SK-N-SH (cell line): ENCODE results near the gene CLCN3. TPM values are rescaled to one million over a fixed set of nuclear protein-coding genes. Genes with fewer than 3 reads are reported as not detected.

ENCODE experiments used
- CTCF ChIA-PET: fragments of 300-600, 350-600 bp; formaldehyde crosslinking; extraction: SDS; loops from one replicate; lab custom pipeline; 2021; lab: Yijun Ruan, JAX
- POLR2A ChIA-PET: fragments of 350-600 bp; sonication (Branson Sonifier 250); formaldehyde crosslinking; extraction: SDS; loops from one replicate; lab custom pipeline; 2020; ENCODE audit warnings: antibody characterized with exemption, inconsistent platforms; lab: Yijun Ruan, JAX
- DNase-seq: peaks from one replicate; pipeline ENCODE4 v3.0.0; 2012
- H2AFZ ChIP-seq: fragments of 200-600 bp; sonication (generic); 2 replicates; pipeline ENCODE4 v1.8.1; 2016; ENCODE audit warnings: antibody characterized with exemption, mild to moderate bottlenecking, low read depth
- H3F3A ChIP-seq: fragments of 200-600 bp; sonication (generic); replicated peaks from 2 replicates; pipeline ENCODE3; 2016; ENCODE audit warnings: antibody characterized with exemption, mild to moderate bottlenecking; ENCODE audit not compliant: insufficient read depth
- H3K27ac ChIP-seq, 2 experiments: fragments of 200-500 bp in 1 of 2; fragments of 200-600 bp in 1 of 2; sonication (Bioruptor generic) in 1 of 2; sonication (generic), shearing (Covaris generic) in 1 of 2; 2 replicates each; pipeline versions ENCODE4 v1.5.1 to v1.6.1; 2014 to 2016; ENCODE audit warnings: low read depth in 2 of 2, inconsistent platforms in 1 of 2, low read length in 1 of 2, mild to moderate bottlenecking in 1 of 2, mixed read lengths in 1 of 2
- H3K27me3 ChIP-seq: fragments of 200-600 bp; sonication (generic), shearing (Covaris generic); 2 replicates; pipeline ENCODE4 v1.6.1; 2016; ENCODE audit warnings: mixed run types; ENCODE audit not compliant: insufficient read depth
- H3K36me3 ChIP-seq, 2 experiments: fragments of 200-500 bp in 1 of 2; fragments of 200-600 bp in 1 of 2; sonication (Bioruptor generic) in 1 of 2; sonication (generic) in 1 of 2; replicated peaks in 1 of 2; 2 replicates each; pipeline versions ENCODE3 to v1.5.1; 2014 to 2016; ENCODE audit warnings: low read length in 1 of 2, mild to moderate bottlenecking in 1 of 2; ENCODE audit not compliant: insufficient read depth in 2 of 2, control insufficient read depth in 1 of 2
- H3K4me1 ChIP-seq, 2 experiments: fragments of 200-500 bp in 1 of 2; fragments of 200-600 bp in 1 of 2; sonication (Bioruptor generic) in 1 of 2; sonication (generic), shearing (Covaris generic) in 1 of 2; 2 replicates each; pipeline versions ENCODE4 v1.5.1 to v1.6.1; 2014 to 2016; ENCODE audit warnings: low read depth in 1 of 2, low read length in 1 of 2, mixed run types in 1 of 2; ENCODE audit not compliant: insufficient read depth in 2 of 2, control insufficient read depth in 1 of 2
- H3K4me2 ChIP-seq: fragments of 200-600 bp; sonication (generic), shearing (Covaris generic); 2 replicates; pipeline ENCODE4 v1.6.1; 2017; ENCODE audit warnings: mixed run types
- H3K4me3 ChIP-seq, 2 experiments: fragments of 200-500 bp in 1 of 2; fragments of 200-600 bp in 1 of 2; sonication (Bioruptor generic) in 1 of 2; sonication (generic), shearing (Covaris generic) in 1 of 2; 2 replicates each; pipeline versions ENCODE4 v1.5.1 to v1.8.1; 2014 to 2016; ENCODE audit warnings: low read depth in 2 of 2, inconsistent platforms in 1 of 2, low read length in 1 of 2, mild to moderate bottlenecking in 1 of 2, mixed read lengths in 1 of 2, moderate library complexity in 1 of 2
- H3K79me2 ChIP-seq: fragments of 200-600 bp; sonication (generic); 2 replicates; pipeline ENCODE4 v1.8.1; 2017; ENCODE audit warnings: mild to moderate bottlenecking; ENCODE audit not compliant: insufficient read depth
- H3K9ac ChIP-seq: fragments of 200-600 bp; sonication (generic); 2 replicates; pipeline ENCODE4 v1.6.1; 2017; ENCODE audit warnings: mixed run types
- H3K9me2 ChIP-seq: fragments of 200-600 bp; sonication (generic); 2 replicates; pipeline ENCODE4 v1.6.1; 2017; ENCODE audit warnings: mixed run types
- H3K9me3 ChIP-seq: fragments of 200-600 bp; sonication (generic); 2 replicates; pipeline ENCODE4 v1.6.1; 2017; ENCODE audit warnings: mixed run types, mild to moderate bottlenecking, moderate library complexity
- H4K20me1 ChIP-seq: fragments of 200-600 bp; sonication (generic); 2 replicates; pipeline ENCODE4 v1.6.1; 2017; ENCODE audit warnings: mild to moderate bottlenecking, mixed run types; ENCODE audit not compliant: insufficient read depth
- CTCF ChIP-seq: fragments of 200-600 bp; sonication (generic); IDR thresholded peaks from 2 replicates; pipeline ENCODE4 v1.6.1; 2017; ENCODE audit warnings: antibody characterized with exemption, mild to moderate bottlenecking, moderate library complexity
- EZH2phosphoT487 ChIP-seq: fragments of 200-600 bp; sonication (generic); IDR thresholded peaks from 2 replicates; pipeline ENCODE4 v1.6.1; 2017; ENCODE audit warnings: low read depth, mixed run types, mild to moderate bottlenecking, antibody characterized with exemption, moderate library complexity, borderline replicate concordance
- JUND ChIP-seq: IDR thresholded peaks from 2 replicates; pipeline ENCODE4 v1.4.0; 2012
- POLR2AphosphoS5 ChIP-seq: IDR thresholded peaks from 2 replicates; pipeline ENCODE4 v1.6.1; 2012; ENCODE audit warnings: low read depth, low read length
- RAD21 ChIP-seq: IDR thresholded peaks from 2 replicates; pipeline ENCODE4 v1.6.1; 2012; ENCODE audit warnings: mild to moderate bottlenecking, low read length
- REST ChIP-seq: IDR thresholded peaks from 2 replicates; pipeline ENCODE4 v1.6.1; 2012; ENCODE audit warnings: mild to moderate bottlenecking, low read depth, low read length, moderate library complexity
- TAF1 ChIP-seq: IDR thresholded peaks from 2 replicates; pipeline ENCODE4 v1.6.1; 2012; ENCODE audit warnings: low read depth, mild to moderate bottlenecking, low read length, moderate library complexity, borderline replicate concordance
- YY1 ChIP-seq: IDR thresholded peaks from 2 replicates; pipeline ENCODE4 v1.4.0; 2012; ENCODE audit warnings: low read depth, mild to moderate bottlenecking
- WGBS: methylation state at CpG from one replicate; pipeline ENCODE4 v1.1.6; 2017; ENCODE audit warnings: low lambda C conversion rate; 5-methylcytosine and 5-hydroxymethylcytosine counted together
- polyA plus RNA-seq, 3 experiments: library from polyadenylated mRNA; depleted of rRNA; stranded (reverse); fragments of >200 nt; gene quantifications; 2 replicates each; pipeline ENCODE4 v1.2.3, GENCODE V29; 2012
- TF ChIP-seq, protein P1 (sequence below): IDR thresholded peaks from 2 replicates; pipeline ENCODE4 v1.4.0; 2012; ENCODE audit warnings: low read depth
- TF ChIP-seq, protein P2 (sequence below): fragments of 150-350 bp; IDR thresholded peaks from 2 replicates; pipeline ENCODE4 v1.6.1; 2017; ENCODE audit warnings: antibody characterized with exemption, low read length, low read depth, borderline replicate concordance

The CLCN3 gene
- polyA plus RNA-seq, 1 of the 3 experiments (the other 2 are of a cell fraction), result 11.8 TPM

- peaks cover 0 to 5% of the 10 kb centered on the region in 2 experiments; a peak in 1 of 4 replicates for H3K4me1 ChIP-seq
- CTCF ChIA-PET, result interaction anchor here (1.0 kb wide), 1 partner anchor 306 kb away, joined by 3 read pairs; no protein-coding TSS in a partner anchor
- no peak for TF ChIP-seq REST
These were observed 121.2 kb downstream of the CLCN3 start for GRCh38 chr4:169741569-169741968.

DNA sequence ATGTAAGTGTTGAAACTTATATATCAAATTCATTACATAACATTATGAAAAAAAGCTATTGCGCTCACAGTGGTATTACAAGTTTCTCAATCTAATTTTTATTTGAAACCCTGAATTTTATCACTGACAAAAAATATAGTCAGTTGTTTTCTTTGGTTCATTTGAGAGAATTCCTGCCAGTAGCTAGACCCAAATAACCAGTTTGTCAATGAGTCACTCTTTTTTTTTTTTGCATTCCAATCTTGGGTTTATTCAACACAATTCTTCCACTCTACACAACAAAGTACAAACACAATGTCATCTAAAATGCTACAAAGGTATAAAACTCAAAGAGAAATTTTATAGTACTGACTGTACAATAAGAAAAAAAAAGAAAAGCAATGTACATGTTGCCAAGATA lies 124.2 kb downstream of the CLCN3 start:
- peaks cover 39 to 63% of the 10 kb centered on the region in 2 experiments for H3K36me3 ChIP-seq
- H3K27me3 ChIP-seq, result no peaks in the 10 kb centered on the region
- ChIA-PET CTCF (interaction anchor here (0.6 to 1.4 kb wide), 4 partner anchors 11 to 110 kb away, joined by 3 to 4 read pairs (median 4); no protein-coding TSS in a partner anchor), POLR2A (no interaction called here)
- no peaks in the 10 kb centered on the region for H3K79me2 ChIP-seq
- WGBS, result 97% methylated on average over 1 of the region's 1 CpG
- no peak for DNase-seq
- no peaks in the 10 kb centered on the region for H3K9me2 ChIP-seq
- no peaks in the 10 kb centered on the region for H4K20me1 ChIP-seq
- H3K9me3 ChIP-seq, result no peaks in the 10 kb centered on the region
- peaks cover 0 to 5% of the 10 kb centered on the region in 2 experiments; a peak in 1 of 4 replicates for H3K4me1 ChIP-seq
- H3F3A ChIP-seq, result no peaks in the 10 kb centered on the region
- H3K27ac ChIP-seq, result no peak overlapping the region
- no peak overlapping the region for H3K4me2 ChIP-seq
- no peak for TF ChIP-seq EZH2phosphoT487
- TF ChIP-seq, protein P1, sequence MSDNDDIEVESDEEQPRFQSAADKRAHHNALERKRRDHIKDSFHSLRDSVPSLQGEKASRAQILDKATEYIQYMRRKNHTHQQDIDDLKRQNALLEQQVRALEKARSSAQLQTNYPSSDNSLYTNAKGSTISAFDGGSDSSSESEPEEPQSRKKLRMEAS, result no peak
- TF ChIP-seq RAD21, result no peak
- no peak overlapping the region for H3K9ac ChIP-seq
- H3K4me3 ChIP-seq, result no peak overlapping the region
- H2AFZ ChIP-seq, result no peak overlapping the region

More at GRCh38 chr4:169741569-169741968, 121.2 kb downstream of the CLCN3 start:
- H3K27me3 ChIP-seq, result no peaks in the 10 kb centered on the region
- DNase-seq, result no peak
- no peak overlapping the region for H3K4me2 ChIP-seq
- POLR2A ChIA-PET, result no interaction called here
- H3K9me2 ChIP-seq, result no peaks in the 10 kb centered on the region
- H3K9ac ChIP-seq, result no peak overlapping the region
- no peak overlapping the region for H3K27ac ChIP-seq
- H3F3A ChIP-seq, result no peaks in the 10 kb centered on the region
- peaks cover 32 to 56% of the 10 kb centered on the region in 2 experiments for H3K36me3 ChIP-seq
- no peaks in the 10 kb centered on the region for H3K9me3 ChIP-seq
- H2AFZ ChIP-seq, result no peak overlapping the region
- no peak overlapping the region for H3K4me3 ChIP-seq
- no peaks in the 10 kb centered on the region for H4K20me1 ChIP-seq
- no peaks in the 10 kb centered on the region for H3K79me2 ChIP-seq
- 96% methylated on average over 2 of the region's 2 CpGs for WGBS

DNA sequence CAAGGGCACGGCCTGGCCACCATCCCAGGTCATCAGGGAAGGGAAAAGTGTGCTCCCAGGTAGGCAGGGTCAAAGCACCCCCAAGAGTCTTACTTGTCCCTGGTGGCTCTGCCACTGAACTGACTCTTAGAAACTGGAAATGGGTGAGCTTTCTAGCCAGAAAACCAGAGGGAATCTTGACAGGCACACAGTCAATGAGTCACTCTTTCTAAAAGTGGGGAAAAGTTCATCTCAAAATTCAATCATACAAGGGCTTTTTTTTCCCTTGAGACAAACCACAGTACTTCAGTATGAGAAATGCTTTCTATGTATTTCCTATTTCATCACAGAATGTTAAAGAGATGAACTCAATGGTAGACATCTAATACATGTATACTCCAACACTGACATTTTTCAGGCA lies 124.9 kb downstream of the CLCN3 start:
- H3K4me1 ChIP-seq, result peaks cover 0 to 5% of the 10 kb centered on the region in 2 experiments; a peak in 1 of 4 replicates
- no peaks in the 10 kb centered on the region for H3K79me2 ChIP-seq
- no peak overlapping the region for H3K9ac ChIP-seq
- H2AFZ ChIP-seq, result no peak overlapping the region
- no peak overlapping the region for H3K4me3 ChIP-seq
- no peak for DNase-seq
- CTCF ChIA-PET, result no interaction called here
- H3K27me3 ChIP-seq, result no peaks in the 10 kb centered on the region
- H3F3A ChIP-seq, result no peaks in the 10 kb centered on the region
- H3K27ac ChIP-seq, result no peak overlapping the region
- no peaks in the 10 kb centered on the region for H3K9me3 ChIP-seq
- no peaks in the 10 kb centered on the region for H4K20me1 ChIP-seq
- no peaks in the 10 kb centered on the region for H3K9me2 ChIP-seq
- POLR2A ChIA-PET, result no interaction called here
- H3K4me2 ChIP-seq, result 0 out of 2 replicates have a peak overlapping the region, but pooled peaks have one; percentile 8
- peaks cover 39 to 63% of the 10 kb centered on the region in 2 experiments for H3K36me3 ChIP-seq
- no CpG with 5 or more reads among the region's 1 CpG for WGBS
- TF ChIP-seq POLR2AphosphoS5 (no peak), EZH2phosphoT487 (no peak), JUND (no peak), CTCF (no peak), YY1 (no peak), TAF1 (no peak)
- TF ChIP-seq, protein P2, sequence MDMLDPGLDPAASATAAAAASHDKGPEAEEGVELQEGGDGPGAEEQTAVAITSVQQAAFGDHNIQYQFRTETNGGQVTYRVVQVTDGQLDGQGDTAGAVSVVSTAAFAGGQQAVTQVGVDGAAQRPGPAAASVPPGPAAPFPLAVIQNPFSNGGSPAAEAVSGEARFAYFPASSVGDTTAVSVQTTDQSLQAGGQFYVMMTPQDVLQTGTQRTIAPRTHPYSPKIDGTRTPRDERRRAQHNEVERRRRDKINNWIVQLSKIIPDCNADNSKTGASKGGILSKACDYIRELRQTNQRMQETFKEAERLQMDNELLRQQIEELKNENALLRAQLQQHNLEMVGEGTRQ, result no peak
